PC-3 (cell line): Measurements from ENCODE around the gene SLC35F1. TPM values are rescaled to one million over a fixed set of nuclear protein-coding genes. Genes with fewer than 3 reads are reported as not detected.

ENCODE experiments used
- ATAC-seq: fragments of 200-7000 bp; cut with Tn5 transposase; 2 replicates; pipeline ENCODE4 v1.9.1; 2020; ENCODE audit warnings: mild to moderate bottlenecking, moderate library complexity
- BruUV-seq: library from RNA; stranded (reverse); fragments of 400-500 nt; replicated peaks from 2 replicates; lab custom pipeline; 2021; lab: Mats Ljungman, UMichigan
- CTCF ChIA-PET: fragments of 300-600 bp; sonication (Branson Sonifier 250); formaldehyde crosslinking; loops from one replicate; lab custom pipeline; 2022; ENCODE audit warnings: antibody characterized with exemption; lab: Charles Lee
- POLR2A ChIA-PET: fragments of 300-600 bp; sonication (Branson Sonifier 250); formaldehyde crosslinking; loops from one replicate; lab custom pipeline; 2022; ENCODE audit warnings: antibody characterized with exemption; ENCODE audit not compliant: unreplicated experiment; lab: Charles Lee
- DNase-seq: peaks from one replicate; pipeline ENCODE4 v3.0.0-alpha.2; 2015
- H2AFZ ChIP-seq: fragments of 300-600 bp; sonication (generic); 2 replicates; pipeline ENCODE4 v1.6.0; 2016; ENCODE audit warnings: antibody characterized with exemption, low read length
- H3F3A ChIP-seq: fragments of 300-600 bp; sonication (generic); one replicate; pipeline ENCODE4 v1.6.0; 2017; ENCODE audit warnings: antibody characterized with exemption, low read length, control low read depth, mild to moderate bottlenecking; ENCODE audit not compliant: unreplicated experiment
- H3K27ac ChIP-seq: fragments of 300-600 bp; sonication (generic); 2 replicates; pipeline ENCODE4 v1.5.1; 2016; ENCODE audit warnings: mild to moderate bottlenecking, low read length
- H3K27me3 ChIP-seq: fragments of 300-600 bp; sonication (generic); 2 replicates; pipeline ENCODE4 v1.6.1; 2016; ENCODE audit warnings: low read length, mixed read lengths
- H3K36me3 ChIP-seq: fragments of 300-600 bp; sonication (generic); 2 replicates; pipeline ENCODE4 v1.6.1; 2016; ENCODE audit warnings: low read depth, mixed run types, low read length, mixed read lengths
- H3K4me1 ChIP-seq: fragments of 300-600 bp; sonication (generic); 2 replicates; pipeline ENCODE4 v1.5.1; 2016; ENCODE audit warnings: low read length; ENCODE audit not compliant: insufficient read depth
- H3K4me2 ChIP-seq: fragments of 300-600 bp; sonication (generic); 2 replicates; pipeline ENCODE4 v1.6.0; 2016; ENCODE audit warnings: low read length
- H3K4me3 ChIP-seq: fragments of 300-600 bp; sonication (generic); 2 replicates; pipeline ENCODE4 v1.5.1; 2016; ENCODE audit warnings: mild to moderate bottlenecking, low read length, mixed read lengths
- H3K79me2 ChIP-seq: fragments of 300-600 bp; sonication (generic); 2 replicates; pipeline ENCODE4 v1.6.1; 2017; ENCODE audit warnings: low read length, mixed read lengths
- H3K9ac ChIP-seq: fragments of 300-600 bp; sonication (generic); 2 replicates; pipeline ENCODE4 v1.6.0; 2016; ENCODE audit warnings: mild to moderate bottlenecking, low read length
- H3K9me2 ChIP-seq: fragments of 300-600 bp; sonication (generic); replicated peaks from 2 replicates; pipeline ENCODE4 v1.6.1; 2016; ENCODE audit warnings: mixed run types, low read length, mixed read lengths
- H3K9me3 ChIP-seq: fragments of 300-600 bp; sonication (generic); 2 replicates; pipeline ENCODE4 v1.6.1; 2016; ENCODE audit warnings: low read length, mixed read lengths
- H4K20me1 ChIP-seq: fragments of 300-600 bp; sonication (generic); 2 replicates; pipeline ENCODE4 v1.6.1; 2016; ENCODE audit warnings: low read length, mixed read lengths
- CTCF ChIP-seq: fragments of 300-600 bp; sonication (generic); conservative IDR thresholded peaks from 2 replicates; pipeline ENCODE4 v1.5.1; 2017; ENCODE audit warnings: antibody characterized with exemption, low read depth, mild to moderate bottlenecking, low read length
- EZH2 ChIP-seq: fragments of 300-600 bp; sonication (generic); IDR thresholded peaks from one replicate; pipeline ENCODE4 v1.6.1; 2017; ENCODE audit warnings: antibody characterized with exemption, mild to moderate bottlenecking, low read length; ENCODE audit not compliant: unreplicated experiment
- EZH2phosphoT487 ChIP-seq: fragments of 300-600 bp; sonication (generic); IDR thresholded peaks from 2 replicates; pipeline ENCODE4 v1.6.1; 2018; ENCODE audit warnings: mild to moderate bottlenecking, antibody characterized with exemption, low read length, borderline replicate concordance
- intact Hi-C: fragments of 100-400 bp; cut with micrococcal nuclease; formaldehyde crosslinking; loops from 2 replicates; pipeline ENCODE4 v1.9.0; 2023
- total RNA-seq: library from RNA; depleted of rRNA; stranded (reverse); fragments of >200 nt; gene quantifications from 2 replicates; pipeline ENCODE4 v1.2.3, GENCODE V29; 2014

The SLC35F1 gene
- total RNA-seq, 1 experiment from 2014 or later: not detected

- no TSS peak for BruUV-seq
- no peaks in the 10 kb centered on the region for H3K27me3 ChIP-seq
- intact Hi-C loops: loop anchor here (2.0 kb wide), 1 partner anchor 39 kb away; no protein-coding TSS in a partner anchor
- ATAC-seq (no peak), DNase-seq (no peak)
- no peaks in the 10 kb centered on the region for H3K4me1 ChIP-seq
- no peak overlapping the region for H3K9ac ChIP-seq
- no peak for TF ChIP-seq CTCF
- ChIA-PET POLR2A (no interaction called here), CTCF (no interaction called here)
- no peaks in the 10 kb centered on the region for H3K79me2 ChIP-seq
- H3K9me3 ChIP-seq: no peaks in the 10 kb centered on the region
- H2AFZ ChIP-seq: no peak overlapping the region
- no peak overlapping the region for H3K4me2 ChIP-seq
- H3F3A ChIP-seq: no peaks in the 10 kb centered on the region
- no peaks in the 10 kb centered on the region for H3K9me2 ChIP-seq
- H3K4me3 ChIP-seq: no peak overlapping the region
- no peak overlapping the region for H3K27ac ChIP-seq
- H3K36me3 ChIP-seq: no peaks in the 10 kb centered on the region
- H4K20me1 ChIP-seq: no peaks in the 10 kb centered on the region
These were observed 426.7 kb downstream of the SLC35F1 start for GRCh38 chr6:118333772-118334171.

DNA sequence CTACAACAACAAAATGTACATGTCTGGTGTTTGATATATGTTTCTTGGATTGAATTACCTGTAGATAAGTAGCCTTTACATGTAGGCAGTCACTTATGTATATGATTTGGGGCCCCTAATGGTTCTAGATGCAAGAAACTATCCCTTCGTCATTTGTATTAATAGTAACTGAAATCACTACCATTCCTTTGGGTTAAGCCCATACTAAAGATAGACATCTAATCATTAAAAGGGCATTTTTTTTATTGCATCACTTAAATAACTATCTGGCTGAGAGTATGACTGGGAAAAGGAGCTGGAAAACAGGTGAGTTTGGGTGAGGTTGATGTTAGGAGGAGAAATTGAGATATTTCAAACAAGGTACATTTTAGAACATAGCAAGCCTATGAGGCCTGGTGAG, 427.6 kb downstream of the SLC35F1 start:
- Histone ChIP-seq H3K79me2 (no peaks in the 10 kb centered on the region), H3K9me2 (no peaks in the 10 kb centered on the region), H4K20me1 (no peaks in the 10 kb centered on the region), H3K27ac (no peak overlapping the region), H3K4me3 (no peak overlapping the region), H2AFZ (no peak overlapping the region), H3K9me3 (no peaks in the 10 kb centered on the region), H3K4me2 (no peak overlapping the region), H3K4me1 (no peaks in the 10 kb centered on the region), H3F3A (no peaks in the 10 kb centered on the region), H3K36me3 (no peaks in the 10 kb centered on the region), H3K9ac (no peak overlapping the region), H3K27me3 (no peaks in the 10 kb centered on the region)
- CTCF ChIA-PET: no interaction called here
- ATAC-seq: no peak
- no peak for DNase-seq
- intact Hi-C loops: loop anchor here (2.0 kb wide), 1 partner anchor 38 kb away; no protein-coding TSS in a partner anchor
- BruUV-seq: no TSS peak
- TF ChIP-seq CTCF: no peak
- no peak for TF ChIP-seq EZH2
- no peak for TF ChIP-seq EZH2phosphoT487
- POLR2A ChIA-PET: interaction anchor here (0.6 kb wide), 1 partner anchor 9 kb away, joined by 6 read pairs; no protein-coding TSS in a partner anchor

DNA sequence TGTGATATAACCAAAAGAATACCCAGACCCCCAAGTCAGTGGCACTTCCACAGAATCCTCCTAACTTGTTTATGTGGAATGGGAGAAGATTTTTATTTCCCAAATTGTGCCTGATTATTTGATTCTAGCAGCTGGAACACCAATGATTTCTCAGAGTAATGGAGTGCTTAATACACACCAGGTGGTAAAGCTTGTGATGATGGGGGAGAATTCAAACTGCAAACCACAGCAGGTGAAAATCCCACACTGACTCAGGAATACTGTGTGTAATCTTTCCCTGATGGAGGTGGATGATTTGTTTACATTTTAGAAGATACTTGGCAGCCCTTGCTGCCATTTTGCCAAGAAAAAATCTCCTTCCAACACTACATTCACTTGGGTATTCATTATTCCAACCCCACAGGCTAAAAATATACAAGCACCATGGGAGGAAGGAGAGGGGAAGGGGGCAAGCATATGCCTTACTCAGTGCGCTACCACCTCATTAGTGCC, 428.3 kb downstream of the SLC35F1 start:
- Histone ChIP-seq H3K4me3 (no peak overlapping the region), H3K36me3 (no peaks in the 10 kb centered on the region), H3K4me1 (no peaks in the 10 kb centered on the region), H2AFZ (no peak overlapping the region), H3K27ac (no peak overlapping the region), H3K9ac (no peak overlapping the region), H3K9me2 (no peaks in the 10 kb centered on the region), H3K27me3 (no peaks in the 10 kb centered on the region), H3K79me2 (no peaks in the 10 kb centered on the region), H3K4me2 (no peak overlapping the region), H4K20me1 (no peaks in the 10 kb centered on the region), H3K9me3 (no peaks in the 10 kb centered on the region), H3F3A (no peaks in the 10 kb centered on the region)
- POLR2A ChIA-PET: no interaction called here
- TF ChIP-seq EZH2: no peak
- no peak for TF ChIP-seq EZH2phosphoT487
- no peak for TF ChIP-seq CTCF
- CTCF ChIA-PET: no interaction called here
- ATAC-seq (no peak), DNase-seq (no peak)
- BruUV-seq: no TSS peak
- intact Hi-C loops: loop anchor here (2.0 kb wide), 1 partner anchor 37 kb away; no protein-coding TSS in a partner anchor
